ENCODE results near the gene ZBTB20.
"Not testable (repeated sequence)": the region's sequence is repeated elsewhere in the genome, so short reads cannot be mapped to it uniquely, and the experiment has no call there.

Gene ZBTB20

DNA sequence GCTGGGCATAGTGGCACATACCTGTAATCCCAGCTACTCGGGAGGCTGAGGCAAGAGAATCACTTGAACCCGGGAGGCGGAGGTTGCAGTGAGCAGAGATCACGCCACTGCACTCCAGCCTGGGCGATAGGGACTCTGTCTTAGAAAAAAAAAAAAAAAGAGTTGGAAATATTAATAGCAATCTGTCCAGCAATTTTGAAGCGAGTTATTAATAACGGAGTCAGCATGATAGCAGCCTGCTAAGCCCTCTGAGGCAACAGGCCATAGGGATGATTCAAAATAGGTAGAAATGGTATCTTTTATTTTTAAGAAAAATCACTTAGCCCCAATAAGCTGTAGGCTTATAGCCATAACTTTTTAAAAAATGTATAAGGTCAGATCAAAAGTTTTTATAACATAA lies 37.0 kb downstream of the ZBTB20 start:
- not testable (repeated sequence) for H3K4me3 Mint-ChIP-seq, H3K9me3 Mint-ChIP-seq

DNA sequence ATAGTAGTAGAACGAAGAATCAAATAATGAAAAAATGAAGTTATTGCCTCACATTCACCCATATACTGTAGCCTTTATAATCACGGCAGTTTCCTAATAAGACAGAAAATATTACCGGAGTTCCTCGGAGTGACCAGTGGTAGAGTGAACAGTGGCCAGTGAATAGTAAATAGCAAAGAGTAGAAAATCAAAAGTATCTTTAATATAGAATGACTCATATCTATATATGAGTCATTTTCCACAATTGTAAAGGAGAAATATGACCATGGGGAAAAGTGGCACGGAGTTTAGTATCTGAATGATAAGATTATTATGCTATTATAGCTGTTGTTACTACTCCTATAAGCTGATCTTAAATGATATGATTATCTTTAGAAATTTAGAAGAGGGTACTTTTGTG lies 38.5 kb downstream of the ZBTB20 start:
- Mint-ChIP-seq H3K27me3 (no peaks in the 10 kb centered on the region), H3K4me1 (peaks cover 6% of the 10 kb centered on the region), H3K9me3 (peaks cover 8% of the 10 kb centered on the region), H3K36me3 (peaks cover 31% of the 10 kb centered on the region), H3K27ac (no peak overlapping the region), H3K4me3 (no peak overlapping the region)
- no peak for ATAC-seq

More for the DNA sequence above, 37.0 kb downstream of the ZBTB20 start:
- H3K27ac Mint-ChIP-seq, H3K4me1 Mint-ChIP-seq, ATAC-seq, H3K27me3 Mint-ChIP-seq: not testable (repeated sequence)
- H3K36me3 Mint-ChIP-seq = peaks cover 17% of the 10 kb centered on the region

DNA sequence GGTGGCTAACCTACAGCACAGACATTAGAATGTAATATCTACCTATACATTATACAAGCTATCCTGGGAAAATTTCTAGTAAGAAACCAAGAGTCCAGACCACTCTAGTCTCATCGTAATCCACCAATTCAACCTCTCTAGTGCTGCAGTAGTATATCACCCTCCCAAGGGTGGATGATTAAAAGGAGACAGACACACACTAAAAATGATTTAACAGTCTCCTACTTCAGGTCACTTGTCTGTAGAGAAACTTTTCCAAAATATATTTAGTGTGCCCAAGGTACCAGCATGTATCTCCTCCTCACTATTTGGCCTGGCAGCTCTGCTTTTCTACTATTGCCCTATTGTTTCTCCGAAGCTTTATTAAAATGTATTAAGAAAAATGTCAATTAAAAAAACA lies 45.0 kb downstream of the ZBTB20 start:
- H3K36me3 Mint-ChIP-seq = peaks cover 28% of the 10 kb centered on the region
- H3K9me3 Mint-ChIP-seq = peaks cover 4% of the 10 kb centered on the region
- no peak overlapping the region for H3K27ac Mint-ChIP-seq

DNA sequence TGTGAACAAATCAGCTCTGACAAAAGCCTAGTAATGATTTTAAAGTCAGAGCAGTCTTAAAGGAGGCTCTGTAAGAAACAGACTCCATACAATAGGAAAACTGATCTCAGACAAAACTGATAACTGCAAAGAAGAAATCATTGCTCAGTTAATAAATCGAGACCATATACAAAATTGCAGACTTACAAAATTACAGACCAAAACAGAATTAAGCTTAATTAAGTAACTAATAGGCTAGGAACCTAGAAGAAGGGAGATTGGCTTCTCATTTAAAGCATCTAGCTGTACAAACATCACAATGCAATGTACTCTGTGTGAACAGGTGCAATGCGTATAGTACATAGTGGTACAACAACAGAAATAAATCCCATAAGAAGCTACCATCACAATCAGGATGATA lies 46.3 kb downstream of the ZBTB20 start:
- H3K4me3 Mint-ChIP-seq = no peak overlapping the region
- peaks cover 4% of the 10 kb centered on the region for H3K9me3 Mint-ChIP-seq
- no peak for ATAC-seq
- peaks cover 25% of the 10 kb centered on the region for H3K36me3 Mint-ChIP-seq
- H3K27me3 Mint-ChIP-seq = no peaks in the 10 kb centered on the region
- H3K4me1 Mint-ChIP-seq = peaks cover 32% of the 10 kb centered on the region
- H3K27ac Mint-ChIP-seq = peak overlapping the region; percentile 80

More for the DNA sequence above, 45.0 kb downstream of the ZBTB20 start:
- Mint-ChIP-seq H3K27me3 (no peaks in the 10 kb centered on the region), H3K4me1 (peaks cover 32% of the 10 kb centered on the region), H3K4me3 (no peak overlapping the region)
- ATAC-seq = no peak

DNA sequence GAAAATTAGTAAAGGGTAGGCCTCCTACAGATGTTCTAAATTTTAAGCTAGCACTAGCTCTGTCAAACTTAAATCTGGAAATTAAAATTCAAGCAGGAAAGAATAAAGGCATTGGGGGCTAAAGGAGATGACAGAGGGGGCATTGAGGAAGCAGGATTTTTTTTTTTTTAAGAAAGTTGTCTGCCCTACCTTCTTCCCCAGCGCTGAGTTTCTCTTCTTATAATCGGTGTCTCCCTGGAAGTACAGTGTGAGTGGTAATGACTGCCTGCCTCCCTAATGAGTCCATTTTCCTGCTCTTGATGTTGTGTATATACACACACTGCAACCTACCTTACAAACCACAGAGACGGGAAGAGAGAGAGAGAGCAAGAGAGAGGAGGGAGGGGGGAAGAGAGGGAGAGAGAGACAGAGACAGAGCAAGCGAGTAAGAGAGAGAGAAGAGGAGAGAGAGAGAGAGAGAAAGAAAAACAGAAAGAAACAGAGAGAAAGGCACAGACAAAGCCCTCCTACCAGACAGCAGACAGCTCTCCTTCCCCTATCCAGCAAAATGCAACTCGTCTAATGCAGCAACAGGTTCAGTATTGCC lies 47.0 kb downstream of the ZBTB20 start:
- peak overlapping the region; percentile 80 for H3K27ac Mint-ChIP-seq
- H3K27me3 Mint-ChIP-seq = no peaks in the 10 kb centered on the region
- peaks cover 32% of the 10 kb centered on the region for H3K4me1 Mint-ChIP-seq
- peak overlapping the region; percentile 78 for H3K4me3 Mint-ChIP-seq
- peaks cover 25% of the 10 kb centered on the region for H3K36me3 Mint-ChIP-seq
- peak; percentile 74 for ATAC-seq
- peaks cover 4% of the 10 kb centered on the region for H3K9me3 Mint-ChIP-seq

DNA sequence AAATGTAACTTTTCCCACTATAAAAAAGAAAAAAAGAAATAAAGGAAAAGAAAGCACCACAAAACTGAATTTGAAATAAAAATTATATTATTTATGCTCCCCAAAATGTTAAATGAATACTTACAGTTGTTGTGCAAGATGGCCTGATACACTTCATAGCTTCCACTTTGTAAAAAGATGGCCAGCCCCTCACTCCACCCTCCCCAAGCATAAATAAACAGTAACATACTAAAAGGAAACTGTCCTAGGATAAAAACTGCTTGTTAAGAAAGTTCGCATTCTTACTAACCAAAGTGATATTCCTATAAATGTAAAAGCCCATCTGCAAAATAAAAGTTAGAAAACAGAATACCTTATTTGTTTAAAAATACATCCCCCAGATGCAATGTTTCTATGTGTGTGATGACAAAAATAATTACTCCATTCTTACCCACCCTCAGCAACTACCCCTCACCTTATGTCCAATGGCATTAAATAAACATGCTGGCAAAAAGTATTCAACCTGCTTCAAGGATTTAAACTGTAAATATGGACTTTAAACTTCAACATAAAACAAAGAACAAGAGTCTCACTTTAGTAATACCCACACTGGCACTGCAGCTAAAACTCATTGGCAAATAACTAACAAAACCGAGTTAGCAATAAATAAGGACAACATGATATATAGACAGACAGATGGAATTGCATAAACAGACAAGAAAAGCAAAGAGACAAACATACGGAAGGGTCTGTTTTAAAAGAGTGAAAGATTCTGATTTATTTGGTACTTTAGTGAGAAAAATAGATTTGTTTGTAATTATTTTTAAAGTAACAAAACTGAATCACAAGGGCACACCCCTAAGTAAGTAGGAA lies 47.7 kb downstream of the ZBTB20 start:
- H3K36me3 Mint-ChIP-seq = peaks cover 19% of the 10 kb centered on the region
- peak overlapping the region; percentile 80 for H3K27ac Mint-ChIP-seq
- H3K27me3 Mint-ChIP-seq = no peaks in the 10 kb centered on the region
- no peak for ATAC-seq
- H3K4me1 Mint-ChIP-seq = peaks cover 32% of the 10 kb centered on the region
- H3K9me3 Mint-ChIP-seq = peaks cover under 1% of the 10 kb centered on the region
- H3K4me3 Mint-ChIP-seq = peak overlapping the region; percentile 78

DNA sequence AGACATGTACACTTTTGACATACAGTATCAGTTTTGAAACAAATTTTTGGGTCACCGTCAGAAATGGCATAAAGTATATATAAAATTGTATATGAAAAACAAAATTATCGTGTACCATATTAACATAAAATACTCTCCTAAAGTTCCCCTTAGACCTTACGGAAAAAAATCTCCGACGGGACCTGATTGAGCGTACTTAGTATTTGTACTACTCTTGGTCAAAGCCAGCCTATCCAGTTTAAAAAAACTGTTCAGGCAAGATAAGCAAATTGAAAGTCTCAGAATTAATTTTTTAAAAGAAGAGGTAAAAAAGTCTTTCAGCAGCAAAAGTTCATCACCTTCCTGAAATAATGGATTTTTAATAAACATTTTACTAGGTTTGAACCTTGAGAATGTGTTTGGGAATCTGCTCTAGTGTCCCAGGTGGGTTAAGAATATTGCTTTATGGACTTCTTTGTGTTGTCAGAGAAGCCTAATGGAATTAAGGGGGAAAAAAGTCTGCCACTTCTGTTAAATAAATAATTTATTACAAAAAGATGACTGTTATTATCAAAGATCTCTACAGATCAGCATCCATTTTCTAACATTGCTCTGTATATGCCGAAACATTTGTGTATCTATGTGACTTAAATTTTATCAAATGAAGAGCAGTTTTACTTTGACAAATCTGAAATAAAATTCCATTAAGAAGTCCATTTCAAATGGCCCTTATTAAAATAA lies 48.6 kb downstream of the ZBTB20 start:
- Mint-ChIP-seq H3K9me3 (no peaks in the 10 kb centered on the region), H3K36me3 (peaks cover 11% of the 10 kb centered on the region), H3K27me3 (no peaks in the 10 kb centered on the region), H3K27ac (no peak overlapping the region), H3K4me1 (peaks cover 32% of the 10 kb centered on the region), H3K4me3 (no peak overlapping the region)
- no peak for ATAC-seq

DNA sequence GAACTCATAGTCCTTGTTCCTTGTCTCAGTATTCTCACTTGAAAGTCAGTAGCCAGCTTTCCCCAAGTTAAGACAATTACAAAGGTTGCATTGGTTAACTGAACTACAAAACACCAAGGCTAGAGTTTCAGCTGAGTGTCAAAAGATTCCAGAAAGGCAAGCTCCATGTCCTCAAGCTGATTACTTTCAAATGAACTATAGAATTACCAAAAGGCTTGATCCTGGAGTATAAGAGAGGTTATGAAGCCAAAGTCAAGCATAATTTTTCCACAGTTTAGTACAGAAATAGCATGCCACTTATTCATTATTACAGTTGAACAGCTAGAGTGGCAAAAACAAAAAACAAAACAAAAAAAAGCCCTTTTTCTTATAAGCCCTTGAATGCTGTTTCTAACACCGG lies 51.9 kb downstream of the ZBTB20 start:
- no peaks in the 10 kb centered on the region for H3K9me3 Mint-ChIP-seq
- no peak overlapping the region for H3K27ac Mint-ChIP-seq
- H3K27me3 Mint-ChIP-seq = no peaks in the 10 kb centered on the region
- no peak overlapping the region for H3K4me3 Mint-ChIP-seq
- H3K4me1 Mint-ChIP-seq = peaks cover 17% of the 10 kb centered on the region
- no peak for ATAC-seq
- H3K36me3 Mint-ChIP-seq = no peaks in the 10 kb centered on the region

DNA sequence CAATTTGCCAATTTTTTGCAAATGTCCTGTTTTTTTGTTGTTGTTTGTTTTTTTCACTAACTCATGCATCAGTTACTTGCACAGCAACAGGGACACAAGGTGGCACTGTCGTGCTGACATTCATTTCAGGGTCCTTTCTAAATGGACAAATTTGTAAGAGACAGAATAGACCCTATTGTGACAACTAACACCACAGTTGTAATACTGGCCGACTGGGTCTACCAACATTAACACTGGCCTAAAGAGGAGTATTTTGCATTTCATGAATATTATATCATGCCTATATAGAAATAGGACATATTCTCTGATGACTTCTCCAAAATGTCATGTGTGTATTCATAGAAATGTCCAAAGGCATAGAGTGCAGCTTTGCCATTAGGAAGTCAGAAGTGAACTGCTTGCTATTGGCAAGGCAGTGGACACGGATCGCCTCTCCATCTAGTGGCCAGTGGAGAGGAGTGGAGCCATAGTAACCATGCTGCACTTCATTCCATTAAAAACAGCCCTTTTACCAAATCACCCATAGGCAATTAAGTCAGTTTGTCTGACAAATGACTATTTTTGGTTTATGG lies 54.8 kb downstream of the ZBTB20 start:
- Mint-ChIP-seq H3K27me3 (no peaks in the 10 kb centered on the region), H3K36me3 (no peaks in the 10 kb centered on the region), H3K4me1 (peaks cover 7% of the 10 kb centered on the region), H3K4me3 (no peak overlapping the region), H3K27ac (no peak overlapping the region), H3K9me3 (no peaks in the 10 kb centered on the region)
- ATAC-seq = no peak

DNA sequence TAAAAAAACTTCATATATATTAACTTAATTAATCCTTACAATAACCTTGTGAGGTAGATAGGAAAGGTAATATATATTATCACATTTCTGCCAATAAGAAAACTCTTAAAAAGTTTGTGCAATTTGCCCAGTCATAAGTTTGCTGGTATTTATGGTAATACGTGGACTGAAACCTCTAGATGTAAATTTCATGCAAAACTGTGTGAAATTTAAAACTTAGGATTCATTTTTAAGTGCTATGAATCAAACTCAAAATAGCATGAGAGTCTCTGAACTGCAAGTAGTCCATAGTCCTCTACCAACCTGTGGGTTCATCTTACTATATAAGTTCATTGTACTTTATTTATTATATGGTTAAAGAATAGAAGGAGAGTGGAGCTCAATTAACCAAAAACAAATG lies 56.4 kb downstream of the ZBTB20 start:
- H3K4me3 Mint-ChIP-seq = no peak overlapping the region

DNA sequence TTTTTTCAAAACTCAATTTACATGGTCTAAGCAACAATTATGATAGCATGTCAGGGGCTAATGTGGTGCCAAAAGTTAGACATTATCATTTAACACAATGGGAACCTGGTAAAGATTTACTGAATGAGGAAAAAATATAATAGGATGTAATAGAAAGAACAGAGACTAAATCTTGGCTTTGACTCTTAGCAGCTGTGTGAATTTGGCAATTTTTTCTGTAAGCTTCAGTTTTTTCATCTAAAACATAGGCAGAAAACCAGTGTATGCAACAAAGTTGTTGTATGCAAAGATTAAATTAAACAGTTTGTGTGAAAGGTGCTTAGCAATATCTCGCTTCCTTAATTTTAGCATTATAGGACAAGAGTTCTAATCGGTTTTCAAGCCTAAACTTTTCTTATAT lies 57.6 kb downstream of the ZBTB20 start:
- Mint-ChIP-seq H3K4me3 (no peak overlapping the region), H3K27ac (no peak overlapping the region), H3K36me3 (no peaks in the 10 kb centered on the region), H3K4me1 (peaks cover 15% of the 10 kb centered on the region), H3K27me3 (no peaks in the 10 kb centered on the region), H3K9me3 (no peaks in the 10 kb centered on the region)
- no peak for ATAC-seq

More for the DNA sequence above, 56.4 kb downstream of the ZBTB20 start:
- H3K36me3 Mint-ChIP-seq = no peaks in the 10 kb centered on the region
- H3K9me3 Mint-ChIP-seq = no peaks in the 10 kb centered on the region
- H3K27me3 Mint-ChIP-seq = no peaks in the 10 kb centered on the region
- no peak overlapping the region for H3K27ac Mint-ChIP-seq
- no peak for ATAC-seq
- peaks cover 7% of the 10 kb centered on the region for H3K4me1 Mint-ChIP-seq

DNA sequence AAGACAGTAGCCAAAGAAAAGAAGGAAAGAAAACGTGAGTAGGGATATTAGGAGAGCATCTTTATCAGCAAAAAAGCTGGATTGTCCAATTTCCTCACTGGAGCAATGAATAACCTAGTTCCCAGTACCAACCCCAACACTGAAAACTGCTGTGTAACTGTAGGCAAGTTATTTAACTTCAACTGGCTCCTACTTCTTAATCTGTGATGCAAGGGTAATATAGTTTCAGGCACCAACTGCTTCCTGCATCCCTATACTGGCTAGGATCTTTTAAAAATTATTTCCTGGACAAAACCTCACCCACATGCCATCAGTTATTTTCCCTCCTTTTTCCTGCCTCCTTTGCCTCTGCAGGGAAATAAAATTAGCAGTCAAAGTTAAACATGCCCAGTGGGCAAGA lies 59.6 kb downstream of the ZBTB20 start:
- H3K27ac Mint-ChIP-seq = no peak overlapping the region
- no peak overlapping the region for H3K4me3 Mint-ChIP-seq
- H3K27me3 Mint-ChIP-seq = no peaks in the 10 kb centered on the region
- ATAC-seq = no peak
- H3K9me3 Mint-ChIP-seq = no peaks in the 10 kb centered on the region
- no peaks in the 10 kb centered on the region for H3K36me3 Mint-ChIP-seq
- H3K4me1 Mint-ChIP-seq = peaks cover 23% of the 10 kb centered on the region

DNA sequence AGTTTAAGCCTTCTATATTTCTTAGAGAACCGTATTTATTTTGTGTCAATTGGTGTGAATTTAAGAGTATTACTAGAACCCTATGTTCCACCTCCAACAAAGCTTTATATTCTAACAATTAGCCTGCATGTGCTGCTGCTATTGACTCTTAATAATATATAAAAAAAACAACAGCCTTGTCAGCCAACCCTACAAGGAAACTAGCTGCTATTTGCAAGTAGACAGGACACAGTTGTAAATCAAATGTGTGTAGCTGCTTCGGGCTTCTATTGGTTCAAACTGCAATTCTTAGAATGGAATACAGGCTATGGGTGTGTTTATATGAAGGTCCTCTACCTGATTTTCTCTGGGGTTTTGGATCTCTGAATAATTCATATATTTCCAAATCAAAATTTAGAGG lies 60.7 kb downstream of the ZBTB20 start:
- ATAC-seq = no peak
- Mint-ChIP-seq H3K36me3 (no peaks in the 10 kb centered on the region), H3K4me1 (peaks cover 22% of the 10 kb centered on the region), H3K9me3 (no peaks in the 10 kb centered on the region), H3K27ac (no peak overlapping the region), H3K4me3 (no peak overlapping the region), H3K27me3 (no peaks in the 10 kb centered on the region)

DNA sequence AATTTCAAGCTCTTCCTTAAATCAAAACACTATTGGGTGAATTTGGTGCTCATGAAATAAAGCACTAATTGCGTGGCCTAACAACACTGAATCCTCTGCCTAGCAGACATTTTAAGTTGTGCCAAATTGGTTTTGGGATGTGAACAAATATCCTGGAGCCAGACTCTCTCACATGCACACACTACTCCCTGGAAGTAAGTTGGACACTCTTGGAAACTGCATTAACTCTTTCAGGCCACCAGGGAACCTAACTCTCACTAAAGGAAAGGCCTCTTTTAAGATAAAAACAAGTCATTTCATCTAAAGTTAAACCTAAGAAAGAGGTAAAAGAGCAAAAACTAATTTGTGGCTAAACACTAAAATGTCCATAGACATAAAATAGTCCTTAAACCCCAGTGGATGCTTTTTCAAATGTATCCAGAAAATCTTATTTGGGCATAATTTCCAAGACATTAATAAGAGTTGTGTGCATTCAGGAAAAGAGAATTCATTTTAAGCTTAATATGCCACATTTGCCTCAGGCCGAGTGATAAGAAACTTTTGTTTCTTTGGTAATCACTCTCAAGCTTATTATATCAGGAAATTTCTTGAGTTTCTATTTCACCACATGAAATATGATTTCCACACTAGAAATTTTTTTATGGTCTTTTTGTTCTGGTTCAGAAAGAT lies 61.8 kb downstream of the ZBTB20 start:
- H3K9me3 Mint-ChIP-seq = no peaks in the 10 kb centered on the region
- no peak overlapping the region for H3K27ac Mint-ChIP-seq
- H3K4me3 Mint-ChIP-seq = no peak overlapping the region
- H3K36me3 Mint-ChIP-seq = no peaks in the 10 kb centered on the region
- peaks cover 29% of the 10 kb centered on the region for H3K4me1 Mint-ChIP-seq
- ATAC-seq = no peak
- H3K27me3 Mint-ChIP-seq = no peaks in the 10 kb centered on the region

DNA sequence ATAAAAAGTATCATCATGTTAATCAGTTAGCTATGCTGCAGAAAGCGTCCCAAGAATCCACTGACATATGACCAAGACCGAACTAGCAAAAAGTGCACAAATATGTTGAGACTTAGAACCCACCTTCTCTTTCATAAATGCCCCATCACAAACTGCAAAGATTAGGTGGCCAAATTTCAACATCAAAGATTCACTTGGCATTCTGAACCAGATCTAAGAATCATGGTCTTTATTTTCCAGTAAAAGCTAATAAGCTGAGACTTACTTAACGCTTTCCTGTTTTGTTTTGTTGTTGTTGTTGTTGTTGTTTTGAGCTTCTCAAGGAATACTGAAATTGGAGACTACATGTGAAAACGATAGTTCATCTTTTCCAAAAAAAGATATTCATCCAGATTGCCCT lies 62.4 kb downstream of the ZBTB20 start:
- no peaks in the 10 kb centered on the region for H3K27me3 Mint-ChIP-seq
- no peaks in the 10 kb centered on the region for H3K36me3 Mint-ChIP-seq
- H3K27ac Mint-ChIP-seq = no peak overlapping the region
- H3K9me3 Mint-ChIP-seq = no peaks in the 10 kb centered on the region
- peaks cover 33% of the 10 kb centered on the region for H3K4me1 Mint-ChIP-seq
- no peak overlapping the region for H3K4me3 Mint-ChIP-seq
- no peak for ATAC-seq
